HG03196 (cell line): Measurements from ENCODE around the gene PXN.

Experiments used
- ATAC-seq: cut with Tn5 transposase; IDR thresholded peaks from one replicate; pipeline ENCODE4 v1.9.1; 2021; ENCODE audit not compliant: unreplicated experiment

Gene PXN

DNA sequence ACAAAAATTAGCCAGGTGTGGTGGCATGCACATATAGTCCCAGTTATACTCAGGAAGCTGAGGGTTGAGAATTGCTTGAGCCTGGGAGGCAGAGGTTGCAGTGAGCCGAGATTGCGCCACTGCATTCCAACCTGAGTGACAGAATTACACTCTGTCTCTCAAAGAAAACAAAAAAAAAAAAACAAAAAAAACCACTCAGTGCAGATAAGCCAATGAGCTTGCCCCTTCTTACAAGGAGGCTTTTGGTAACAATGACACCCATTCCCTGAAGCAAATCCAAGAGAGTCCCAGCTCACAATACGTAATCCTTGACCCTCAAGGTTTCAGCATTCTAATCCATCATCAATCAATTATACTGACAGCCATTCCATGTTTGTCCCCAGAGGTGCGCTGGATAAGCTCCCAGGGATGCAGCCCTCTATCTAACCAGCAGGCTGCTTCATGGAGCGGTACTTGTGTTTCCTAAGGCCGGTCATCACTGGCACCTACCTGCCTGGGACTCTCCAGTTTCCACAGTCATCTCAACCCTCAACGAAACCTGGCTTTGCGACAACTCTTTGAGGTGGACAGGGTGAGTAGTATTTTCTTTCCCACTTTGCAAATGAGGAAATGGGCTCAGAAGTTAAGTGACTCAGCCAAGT, 83.4 kb downstream of the PXN start:
- no peak for ATAC-seq

DNA sequence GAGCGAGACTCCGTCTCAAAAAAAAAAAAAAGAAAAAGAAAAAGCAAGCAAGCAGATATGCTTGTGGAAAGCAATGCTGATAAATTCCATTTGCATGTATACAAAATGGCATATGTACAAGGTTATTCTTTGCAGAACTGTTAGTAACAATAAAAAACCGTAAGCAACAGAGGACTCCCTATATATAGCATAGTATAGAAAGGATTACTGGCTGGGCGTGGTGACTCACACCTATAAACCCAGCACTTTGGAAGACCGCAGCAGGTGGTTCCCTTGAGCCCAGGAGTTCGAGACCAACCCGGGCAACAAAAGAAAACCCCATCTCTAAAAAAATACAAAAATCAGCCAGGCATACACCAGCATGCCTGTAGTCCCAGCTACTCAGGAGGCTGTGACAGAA, 84.6 kb downstream of the PXN start:
- ATAC-seq = no peak

- no peak for ATAC-seq
Measured at GRCh38 chr12:120175537-120175936, 90.0 kb downstream of the PXN start.

- ATAC-seq = no peak
Measured at GRCh38 chr12:120175062-120175461, 90.5 kb downstream of the PXN start.

DNA sequence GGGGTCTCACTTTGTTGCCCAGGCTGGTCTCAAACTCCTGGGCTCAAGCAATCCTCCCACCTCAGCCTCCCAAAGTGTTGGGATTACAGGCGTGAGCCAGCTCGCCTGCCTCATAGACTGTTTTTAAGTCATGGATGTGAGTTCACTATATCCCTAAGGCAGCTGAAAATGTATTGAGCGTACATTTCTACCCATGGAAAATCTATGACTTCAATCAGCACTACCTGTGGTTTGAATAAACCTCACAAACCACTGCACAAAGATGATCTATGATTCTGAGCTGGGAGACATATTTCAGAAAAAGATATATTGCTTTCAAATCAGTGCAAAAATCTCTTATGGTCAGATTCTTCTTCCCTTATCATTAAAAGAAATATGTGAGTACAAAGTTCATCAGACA, 93.5 kb downstream of the PXN start:
- ATAC-seq = no peak

GRCh38 chr12:120170631-120171030, 94.9 kb downstream of the PXN start:
- no peak for ATAC-seq

- no peak for ATAC-seq
Measured at GRCh38 chr12:120169946-120170345, 95.6 kb downstream of the PXN start.

DNA sequence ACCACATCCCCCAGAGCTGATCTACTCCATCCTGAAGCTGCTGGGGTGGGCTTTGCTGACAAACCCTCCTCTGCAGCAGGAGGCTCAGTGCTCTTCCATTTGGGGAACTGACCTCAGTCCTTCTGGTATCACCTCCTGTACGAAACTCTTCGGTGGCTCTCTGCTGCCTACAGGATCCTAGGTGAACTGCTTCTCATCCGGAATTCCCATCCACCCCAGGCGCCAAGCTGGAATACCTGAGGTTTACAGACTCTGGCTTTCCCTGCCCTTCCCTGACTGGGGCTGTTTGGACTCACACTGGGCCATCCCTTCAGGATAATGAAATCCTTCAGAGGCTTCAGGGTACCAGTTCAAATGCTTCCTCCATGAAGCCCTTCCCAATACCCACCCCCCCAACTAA, 97.2 kb downstream of the PXN start:
- no peak for ATAC-seq

DNA sequence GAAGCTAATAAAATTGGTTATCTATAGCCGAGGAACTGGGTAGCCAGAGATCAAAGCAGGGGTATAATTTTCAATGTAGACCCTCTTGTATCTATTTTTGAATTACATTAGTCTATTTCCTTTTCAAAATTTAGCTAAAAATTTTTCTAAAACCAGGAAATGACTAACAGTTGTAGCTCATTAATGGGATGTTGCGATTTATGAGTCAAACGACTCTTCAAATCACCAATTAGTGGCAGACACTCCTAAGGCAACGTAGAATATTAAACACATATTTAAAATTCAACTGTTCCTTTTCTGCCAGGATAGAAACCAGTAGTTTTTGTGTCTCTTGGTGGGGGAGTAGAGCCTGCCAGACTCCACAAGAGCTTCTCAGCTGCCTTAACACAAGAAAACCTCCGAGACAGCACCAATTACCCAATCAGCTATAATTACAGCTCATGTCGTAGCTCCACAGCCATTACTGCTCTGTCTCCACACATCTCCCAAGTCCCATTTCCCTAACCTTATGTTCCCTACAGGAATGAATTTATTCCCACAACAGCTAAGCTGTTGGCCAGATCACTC, 97.9 kb downstream of the PXN start:
- no peak for ATAC-seq

GRCh38 chr12:120164293-120164692, 101.2 kb downstream of the PXN start:
- no peak for ATAC-seq

GRCh38 chr12:120162763-120163162, 102.8 kb downstream of the PXN start:
- ATAC-seq = no peak

- ATAC-seq = no peak
Measured at GRCh38 chr12:120161852-120162251, 103.7 kb downstream of the PXN start.
